WTC11 (cell line): ENCODE results near the gene AMPD1. TPM values are rescaled to one million over a fixed set of nuclear protein-coding genes. Genes with fewer than 3 reads are reported as not detected.

Experiments
- ATAC-seq: fragments of 200-7000 bp; cut with Tn5 transposase; 2 replicates; pipeline ENCODE4 v1.10.0; 2021; ENCODE audit warnings: mild to moderate bottlenecking, moderate library complexity
- CTCF ChIA-PET: fragments of 300-600 bp; sonication (Branson Sonifier 250); formaldehyde crosslinking; loops from one replicate; lab custom pipeline; 2021; ENCODE audit warnings: antibody characterized with exemption; lab: Charles Lee
- POLR2A ChIA-PET: fragments of 350-600 bp; sonication (Branson Sonifier 250); formaldehyde crosslinking; loops from one replicate; lab custom pipeline; 2021; ENCODE audit warnings: antibody characterized with exemption; lab: Charles Lee
- DNase-seq: peaks from one replicate; pipeline ENCODE4 v3.0.0; 2021; ENCODE audit warnings: low spot score
- H3K27ac Mint-ChIP-seq: 2 replicates; pipeline ENCODE4 v1.8.0; 2021; ENCODE audit warnings: mixed read lengths
- H3K27me3 Mint-ChIP-seq: 2 replicates; pipeline ENCODE4 v1.8.0; 2021; ENCODE audit warnings: low read depth, mild to moderate bottlenecking, moderate library complexity, mixed read lengths
- H3K36me3 Mint-ChIP-seq: 2 replicates; pipeline ENCODE4 v1.8.0; 2021; ENCODE audit warnings: mixed read lengths
- H3K4me1 Mint-ChIP-seq: 2 replicates; pipeline ENCODE4 v1.8.0; 2022; ENCODE audit warnings: mixed read lengths
- H3K4me3 Mint-ChIP-seq: 2 replicates; pipeline ENCODE4 v1.8.0; 2021; ENCODE audit warnings: mild to moderate bottlenecking, moderate library complexity, mixed read lengths
- H3K9me3 Mint-ChIP-seq: 2 replicates; pipeline ENCODE4 v1.8.0; 2021; ENCODE audit warnings: mixed read lengths
- AFF4 ChIP-seq: sonication (generic); formaldehyde crosslinking; IDR thresholded peaks from 2 replicates; pipeline ENCODE4 v1.8.1; 2023; ENCODE audit warnings: mild to moderate bottlenecking, missing genetic modification reagents, borderline replicate concordance
- ERG ChIP-seq: fragments of 250-450 bp; sonication (Bioruptor Pico); IDR thresholded peaks from 2 replicates; pipeline ENCODE4 v1.8.0; 2021; ENCODE audit warnings: mild to moderate bottlenecking
- ESRRA ChIP-seq: sonication (generic); formaldehyde crosslinking; IDR thresholded peaks from 2 replicates; pipeline ENCODE4 v1.8.1; 2022; ENCODE audit warnings: mild to moderate bottlenecking, missing genetic modification reagents, borderline replicate concordance
- GABPB1 ChIP-seq: sonication (generic); formaldehyde crosslinking; IDR thresholded peaks from 2 replicates; pipeline ENCODE4 v1.8.1; 2023; ENCODE audit warnings: mild to moderate bottlenecking, missing genetic modification reagents
- GRHL2 ChIP-seq: fragments of 250-450 bp; sonication (Bioruptor Pico); IDR thresholded peaks from 2 replicates; pipeline ENCODE4 v1.8.0; 2022; ENCODE audit warnings: mild to moderate bottlenecking, moderate library complexity; ENCODE audit not compliant: insufficient replicate concordance, severe bottlenecking
- GTF2I ChIP-seq: fragments of 250-450 bp; sonication (Bioruptor Pico); conservative IDR thresholded peaks from 2 replicates; pipeline ENCODE4 v1.4.0; 2021; ENCODE audit warnings: mild to moderate bottlenecking
- NFYB ChIP-seq: sonication (generic); formaldehyde crosslinking; conservative IDR thresholded peaks from 2 replicates; pipeline ENCODE4 v1.8.0; 2022; ENCODE audit warnings: low read depth, missing genetic modification reagents
- NR1H2 ChIP-seq: sonication (generic); formaldehyde crosslinking; IDR thresholded peaks from 2 replicates; pipeline ENCODE4 v1.9.0; 2021; ENCODE audit warnings: mild to moderate bottlenecking, moderate library complexity, missing genetic modification reagents
- PRRX2 ChIP-seq: fragments of 250-450 bp; sonication (Bioruptor Pico); IDR thresholded peaks from 2 replicates; pipeline ENCODE4 v1.8.0; 2021; ENCODE audit warnings: mild to moderate bottlenecking
- USF1 ChIP-seq: sonication (generic); formaldehyde crosslinking; IDR thresholded peaks from 2 replicates; pipeline ENCODE4 v1.8.0; 2022; ENCODE audit warnings: mild to moderate bottlenecking, missing genetic modification reagents
- USF2 ChIP-seq: sonication (generic); formaldehyde crosslinking; IDR thresholded peaks from 2 replicates; pipeline ENCODE4 v1.8.1; 2023; ENCODE audit warnings: mild to moderate bottlenecking, missing genetic modification reagents, moderate library complexity
- ZNF219 ChIP-seq: sonication (generic); formaldehyde crosslinking; IDR thresholded peaks from 2 replicates; pipeline ENCODE4 v1.8.0; 2023; ENCODE audit warnings: missing genetic modification reagents, mild to moderate bottlenecking, borderline replicate concordance
- ZNF423 ChIP-seq: fragments of 250-450 bp; sonication (Bioruptor Pico); IDR thresholded peaks from 2 replicates; pipeline ENCODE4 v2.1.2; 2022; ENCODE audit warnings: mild to moderate bottlenecking, moderate library complexity
- total RNA-seq: library from RNA; stranded (reverse); gene quantifications from 3 replicates; pipeline ENCODE4 v1.2.3, GENCODE V29; 2021
- TF ChIP-seq, protein P1 (sequence below): sonication (generic); formaldehyde crosslinking; IDR thresholded peaks from 2 replicates; pipeline ENCODE4 v1.8.0; 2022; ENCODE audit warnings: mild to moderate bottlenecking, missing genetic modification reagents
- TF ChIP-seq, protein P2 (sequence below): fragments of 250-450 bp; sonication (Bioruptor Pico); IDR thresholded peaks from 2 replicates; pipeline ENCODE4 v1.9.0; 2021; ENCODE audit warnings: mild to moderate bottlenecking, borderline replicate concordance
- TF ChIP-seq, protein P3 (sequence below): fragments of 200-600 bp; IDR thresholded peaks from 2 replicates; pipeline ENCODE4 v1.8.0; 2022; ENCODE audit warnings: antibody characterized with exemption

The AMPD1 gene
- total RNA-seq, 1 experiment from 2014 or later: not detected

DNA sequence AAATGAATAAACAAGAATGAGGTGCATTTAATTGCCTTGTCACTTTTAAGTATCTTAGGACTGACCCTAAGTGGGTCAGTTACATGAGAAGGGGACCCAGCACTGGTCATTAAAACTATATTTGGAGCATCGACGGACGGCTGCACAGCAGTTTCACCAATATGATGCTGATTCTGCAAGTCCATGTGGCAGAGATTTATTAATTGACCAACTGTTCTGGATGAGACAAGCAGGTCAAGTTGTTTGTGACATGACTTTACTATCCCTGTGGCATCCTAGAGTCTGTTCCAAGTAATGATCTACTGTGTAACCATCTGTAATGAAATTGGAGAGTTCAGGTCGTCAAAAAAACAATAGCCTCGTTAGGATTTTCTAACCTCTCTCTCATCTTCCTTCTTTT is 9.5 kb downstream of the AMPD1 start:
- ChIA-PET POLR2A (no interaction called here), CTCF (no interaction called here)
- H3K4me3 Mint-ChIP-seq: no peak overlapping the region
- DNase-seq (no peak), ATAC-seq (no peak)
- no peaks in the 10 kb centered on the region for H3K9me3 Mint-ChIP-seq
- H3K36me3 Mint-ChIP-seq: no peaks in the 10 kb centered on the region
- no peak for TF ChIP-seq PRRX2 (CRISPR knock-in tag)
- TF ChIP-seq, protein P1, sequence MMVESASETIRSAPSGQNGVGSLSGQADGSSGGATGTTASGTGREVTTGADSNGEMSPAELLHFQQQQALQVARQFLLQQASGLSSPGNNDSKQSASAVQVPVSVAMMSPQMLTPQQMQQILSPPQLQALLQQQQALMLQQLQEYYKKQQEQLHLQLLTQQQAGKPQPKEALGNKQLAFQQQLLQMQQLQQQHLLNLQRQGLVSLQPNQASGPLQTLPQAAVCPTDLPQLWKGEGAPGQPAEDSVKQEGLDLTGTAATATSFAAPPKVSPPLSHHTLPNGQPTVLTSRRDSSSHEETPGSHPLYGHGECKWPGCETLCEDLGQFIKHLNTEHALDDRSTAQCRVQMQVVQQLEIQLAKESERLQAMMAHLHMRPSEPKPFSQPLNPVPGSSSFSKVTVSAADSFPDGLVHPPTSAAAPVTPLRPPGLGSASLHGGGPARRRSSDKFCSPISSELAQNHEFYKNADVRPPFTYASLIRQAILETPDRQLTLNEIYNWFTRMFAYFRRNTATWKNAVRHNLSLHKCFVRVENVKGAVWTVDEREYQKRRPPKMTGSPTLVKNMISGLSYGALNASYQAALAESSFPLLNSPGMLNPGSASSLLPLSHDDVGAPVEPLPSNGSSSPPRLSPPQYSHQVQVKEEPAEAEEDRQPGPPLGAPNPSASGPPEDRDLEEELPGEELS: no peak
- no peak for TF ChIP-seq USF2
- TF ChIP-seq NFYB (CRISPR knock-in tag): no peak
- TF ChIP-seq ERG (CRISPR knock-in tag): no peak
- TF ChIP-seq, protein P2, sequence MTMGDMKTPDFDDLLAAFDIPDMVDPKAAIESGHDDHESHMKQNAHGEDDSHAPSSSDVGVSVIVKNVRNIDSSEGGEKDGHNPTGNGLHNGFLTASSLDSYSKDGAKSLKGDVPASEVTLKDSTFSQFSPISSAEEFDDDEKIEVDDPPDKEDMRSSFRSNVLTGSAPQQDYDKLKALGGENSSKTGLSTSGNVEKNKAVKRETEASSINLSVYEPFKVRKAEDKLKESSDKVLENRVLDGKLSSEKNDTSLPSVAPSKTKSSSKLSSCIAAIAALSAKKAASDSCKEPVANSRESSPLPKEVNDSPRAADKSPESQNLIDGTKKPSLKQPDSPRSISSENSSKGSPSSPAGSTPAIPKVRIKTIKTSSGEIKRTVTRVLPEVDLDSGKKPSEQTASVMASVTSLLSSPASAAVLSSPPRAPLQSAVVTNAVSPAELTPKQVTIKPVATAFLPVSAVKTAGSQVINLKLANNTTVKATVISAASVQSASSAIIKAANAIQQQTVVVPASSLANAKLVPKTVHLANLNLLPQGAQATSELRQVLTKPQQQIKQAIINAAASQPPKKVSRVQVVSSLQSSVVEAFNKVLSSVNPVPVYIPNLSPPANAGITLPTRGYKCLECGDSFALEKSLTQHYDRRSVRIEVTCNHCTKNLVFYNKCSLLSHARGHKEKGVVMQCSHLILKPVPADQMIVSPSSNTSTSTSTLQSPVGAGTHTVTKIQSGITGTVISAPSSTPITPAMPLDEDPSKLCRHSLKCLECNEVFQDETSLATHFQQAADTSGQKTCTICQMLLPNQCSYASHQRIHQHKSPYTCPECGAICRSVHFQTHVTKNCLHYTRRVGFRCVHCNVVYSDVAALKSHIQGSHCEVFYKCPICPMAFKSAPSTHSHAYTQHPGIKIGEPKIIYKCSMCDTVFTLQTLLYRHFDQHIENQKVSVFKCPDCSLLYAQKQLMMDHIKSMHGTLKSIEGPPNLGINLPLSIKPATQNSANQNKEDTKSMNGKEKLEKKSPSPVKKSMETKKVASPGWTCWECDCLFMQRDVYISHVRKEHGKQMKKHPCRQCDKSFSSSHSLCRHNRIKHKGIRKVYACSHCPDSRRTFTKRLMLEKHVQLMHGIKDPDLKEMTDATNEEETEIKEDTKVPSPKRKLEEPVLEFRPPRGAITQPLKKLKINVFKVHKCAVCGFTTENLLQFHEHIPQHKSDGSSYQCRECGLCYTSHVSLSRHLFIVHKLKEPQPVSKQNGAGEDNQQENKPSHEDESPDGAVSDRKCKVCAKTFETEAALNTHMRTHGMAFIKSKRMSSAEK (CRISPR knock-in tag): no peak
- no peak for TF ChIP-seq GABPB1
- no peak for TF ChIP-seq ZNF219 (CRISPR knock-in tag)
- no peak for TF ChIP-seq NR1H2 (CRISPR knock-in tag)
- TF ChIP-seq ESRRA: no peak
- TF ChIP-seq USF1 (CRISPR knock-in tag): no peak
- TF ChIP-seq GTF2I (CRISPR knock-in tag): no peak
- TF ChIP-seq, protein P3, sequence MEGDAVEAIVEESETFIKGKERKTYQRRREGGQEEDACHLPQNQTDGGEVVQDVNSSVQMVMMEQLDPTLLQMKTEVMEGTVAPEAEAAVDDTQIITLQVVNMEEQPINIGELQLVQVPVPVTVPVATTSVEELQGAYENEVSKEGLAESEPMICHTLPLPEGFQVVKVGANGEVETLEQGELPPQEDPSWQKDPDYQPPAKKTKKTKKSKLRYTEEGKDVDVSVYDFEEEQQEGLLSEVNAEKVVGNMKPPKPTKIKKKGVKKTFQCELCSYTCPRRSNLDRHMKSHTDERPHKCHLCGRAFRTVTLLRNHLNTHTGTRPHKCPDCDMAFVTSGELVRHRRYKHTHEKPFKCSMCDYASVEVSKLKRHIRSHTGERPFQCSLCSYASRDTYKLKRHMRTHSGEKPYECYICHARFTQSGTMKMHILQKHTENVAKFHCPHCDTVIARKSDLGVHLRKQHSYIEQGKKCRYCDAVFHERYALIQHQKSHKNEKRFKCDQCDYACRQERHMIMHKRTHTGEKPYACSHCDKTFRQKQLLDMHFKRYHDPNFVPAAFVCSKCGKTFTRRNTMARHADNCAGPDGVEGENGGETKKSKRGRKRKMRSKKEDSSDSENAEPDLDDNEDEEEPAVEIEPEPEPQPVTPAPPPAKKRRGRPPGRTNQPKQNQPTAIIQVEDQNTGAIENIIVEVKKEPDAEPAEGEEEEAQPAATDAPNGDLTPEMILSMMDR: no peak
- no peak for TF ChIP-seq ZNF423
- no peak for TF ChIP-seq AFF4 (CRISPR knock-in tag)
- TF ChIP-seq GRHL2: no peak
- peaks cover 10% of the 10 kb centered on the region for H3K27me3 Mint-ChIP-seq
- no peak overlapping the region for H3K27ac Mint-ChIP-seq
- no peaks in the 10 kb centered on the region for H3K4me1 Mint-ChIP-seq
